HepG2 (cell line): ENCODE results near the gene PRKAR1B. TPM values are rescaled to one million over a fixed set of nuclear protein-coding genes. Genes with fewer than 3 reads are reported as not detected.
A peak's percentile ranks its signal among the peaks of the same experiment; 100 is the strongest.

ENCODE experiments used
- ARID5B ChIP-seq: IDR thresholded peaks from 2 replicates; pipeline ENCODE4 v1.4.0; 2020; ENCODE audit warnings: mild to moderate bottlenecking, missing genetic modification reagents
- ATF5 ChIP-seq: sonication (generic); formaldehyde crosslinking; IDR thresholded peaks from 2 replicates; pipeline ENCODE4 v1.4.0; 2020; ENCODE audit warnings: mild to moderate bottlenecking, low read depth, missing genetic modification reagents
- EED ChIP-seq: sonication (generic); formaldehyde crosslinking; IDR thresholded peaks from 2 replicates; pipeline ENCODE4 v1.5.0; 2020; ENCODE audit warnings: mild to moderate bottlenecking, missing genetic modification reagents
- MNT ChIP-seq: fragments of 450-650 bp; IDR thresholded peaks from 2 replicates; pipeline ENCODE4 v1.6.1; 2016
- MYNN ChIP-seq: sonication (generic); formaldehyde crosslinking; IDR thresholded peaks from 2 replicates; pipeline ENCODE4 v1.4.0; 2020; ENCODE audit warnings: mild to moderate bottlenecking, low read depth, missing genetic modification reagents
- PTBP1 ChIP-seq: fragments of 200-400 bp; formaldehyde crosslinking; IDR thresholded peaks from 2 replicates; pipeline ENCODE4 v1.6.1; 2018; ENCODE audit warnings: low read length, low read depth; ENCODE audit not compliant: poor library complexity, severe bottlenecking
- RCOR2 ChIP-seq: IDR thresholded peaks from 2 replicates; pipeline ENCODE4 v1.6.1; 2016; ENCODE audit warnings: missing biosample characterization, missing genetic modification reagents
- SP2 ChIP-seq: sonication (generic); formaldehyde crosslinking; IDR thresholded peaks from 2 replicates; pipeline ENCODE4 v1.5.1; 2020; ENCODE audit warnings: mild to moderate bottlenecking, missing genetic modification reagents
- TEAD2 ChIP-seq: sonication (generic); formaldehyde crosslinking; IDR thresholded peaks from 2 replicates; pipeline ENCODE4 v1.9.0; 2021; ENCODE audit warnings: missing genetic modification reagents
- ZFP82 ChIP-seq: sonication (generic); formaldehyde crosslinking; IDR thresholded peaks from 2 replicates; pipeline ENCODE4 v1.5.1; 2020; ENCODE audit warnings: mild to moderate bottlenecking, missing genetic modification reagents, borderline replicate concordance
- ZNF18 ChIP-seq: sonication (generic); formaldehyde crosslinking; IDR thresholded peaks from 2 replicates; pipeline ENCODE4 v1.8.0; 2022; ENCODE audit warnings: mild to moderate bottlenecking, missing genetic modification reagents; ENCODE audit not compliant: insufficient replicate concordance
- ZNF292 ChIP-seq: sonication (generic); formaldehyde crosslinking; IDR thresholded peaks from 2 replicates; pipeline ENCODE4 v1.8.1; 2022; ENCODE audit warnings: mild to moderate bottlenecking, low read depth, missing genetic modification reagents, borderline replicate concordance
- ZNF496 ChIP-seq: sonication (generic); formaldehyde crosslinking; IDR thresholded peaks from 2 replicates; pipeline ENCODE4 v1.8.1; 2023; ENCODE audit warnings: mild to moderate bottlenecking, moderate library complexity, missing genetic modification reagents; ENCODE audit not compliant: insufficient replicate concordance
- ZNF580 ChIP-seq: IDR thresholded peaks from 2 replicates; pipeline ENCODE4 v1.6.1; 2016; ENCODE audit warnings: low read depth, borderline replicate concordance
- ZNF772 ChIP-seq: sonication (generic); formaldehyde crosslinking; IDR thresholded peaks from 2 replicates; pipeline ENCODE4 v1.5.0; 2020; ENCODE audit warnings: mild to moderate bottlenecking, missing genetic modification reagents
- polyA plus RNA-seq, 8 experiments: library from polyadenylated mRNA; depleted of rRNA in 3 of 8; stranded (reverse) in 7 of 8; unstranded in 1 of 8; fragments of >200 nt; fragmentation: Illumina TruSeq in 4 of 8; extraction: Trizol in 4 of 8; gene quantifications; 2 replicates each; pipeline versions ENCODE4 v1.2.1 to v1.2.3, GENCODE V29; 2011 to 2016; ENCODE audit warnings: low read depth in 4 of 8, missing spikeins in 1 of 8, mixed read lengths in 1 of 8; ENCODE audit not compliant: insufficient read depth in 1 of 8
- total RNA-seq, 5 experiments: library from RNA; depleted of rRNA; stranded (reverse); fragments of >200 nt; fragmentation: Illumina TruSeq; extraction: Trizol; gene quantifications; 2 replicates each; pipeline ENCODE4 v1.2.3, GENCODE V29; 2016; ENCODE audit warnings: low read depth in 1 of 5

The PRKAR1B gene
- total and polyA plus RNA-seq, 2 of the 13 experiments (the other 11 are each of a cell fraction or from before 2014, with no cell fraction given): 7.9 to 28.2 TPM

- TF ChIP-seq MNT: no peak
- TF ChIP-seq ZNF292 (CRISPR knock-in tag): no peak
- TF ChIP-seq SP2 (CRISPR knock-in tag): no peak
- TF ChIP-seq ARID5B (CRISPR knock-in tag): peak; percentile 77
- TF ChIP-seq ATF5 (CRISPR knock-in tag): no peak
- TF ChIP-seq RCOR2 (CRISPR knock-in tag): peak; percentile 73
- TF ChIP-seq EED (CRISPR knock-in tag): no peak
- no peak for TF ChIP-seq PTBP1
- TF ChIP-seq ZNF772 (CRISPR knock-in tag): no peak
- TF ChIP-seq ZNF580 (CRISPR knock-in tag): 0 out of 2 replicates have a peak, but pooled peaks have one; percentile 31
- TF ChIP-seq ZFP82 (CRISPR knock-in tag): no peak
- no peak for TF ChIP-seq TEAD2
- TF ChIP-seq ZNF496: no peak
- no peak for TF ChIP-seq MYNN (CRISPR knock-in tag)
- peak; percentile 62 for TF ChIP-seq ZNF18 (CRISPR knock-in tag)
Measured at GRCh38 chr7:618539-619367, 108.3 kb downstream of the PRKAR1B start (continued).
